Astrocyte (in vitro differentiated cells and primary cell): ENCODE results near the gene PCDHB3. TPM values are rescaled to one million over a fixed set of nuclear protein-coding genes. Genes with fewer than 3 reads are reported as not detected.
"Not testable (repeated sequence)": the region's sequence is repeated elsewhere in the genome, so short reads cannot be mapped to it uniquely, and the experiment has no call there.

Experiments
- DNase-seq: peaks from one replicate; pipeline ENCODE4 v3.0.0-alpha.2; 2010; ENCODE audit warnings: low read depth
- FAIRE-seq: peaks from 2 replicates; lab custom pipeline; 2011; peaks lifted over from hg19 to GRCh38; lab: Jason Lieb, UNC
- H2AFZ ChIP-seq: 2 replicates; pipeline ENCODE4 v1.6.0; 2012; ENCODE audit warnings: low read depth, low read length, inconsistent platforms
- H3K27ac ChIP-seq: 2 replicates; pipeline ENCODE4 v1.5.1; 2011; ENCODE audit warnings: low read depth, low read length, inconsistent platforms
- H3K27me3 ChIP-seq: 2 replicates; pipeline ENCODE4 v1.6.0; 2011; ENCODE audit warnings: low read length, inconsistent platforms; ENCODE audit not compliant: insufficient read depth
- H3K36me3 ChIP-seq: 2 replicates; pipeline ENCODE4 v1.5.1; 2011; ENCODE audit warnings: low read length, inconsistent platforms; ENCODE audit not compliant: insufficient read depth
- H3K4me1 ChIP-seq: 2 replicates; pipeline ENCODE4 v1.5.1; 2011; ENCODE audit warnings: low read length, inconsistent platforms; ENCODE audit not compliant: insufficient read depth
- H3K4me2 ChIP-seq: 2 replicates; pipeline ENCODE4 v1.6.0; 2012; ENCODE audit warnings: low read length, inconsistent platforms
- H3K4me3 ChIP-seq: 2 replicates; pipeline ENCODE4 v1.5.1; 2011; ENCODE audit warnings: low read depth, mild to moderate bottlenecking, low read length, inconsistent platforms; ENCODE audit not compliant: insufficient read depth
- H3K79me2 ChIP-seq: 2 replicates; pipeline ENCODE4 v1.6.0; 2012; ENCODE audit warnings: mild to moderate bottlenecking, low read length, inconsistent platforms; ENCODE audit not compliant: insufficient read depth
- H3K9ac ChIP-seq: 2 replicates; pipeline ENCODE4 v1.6.0; 2012; ENCODE audit warnings: mild to moderate bottlenecking, low read length, inconsistent platforms
- H3K9me3 ChIP-seq: 2 replicates; pipeline ENCODE4 v1.5.1; 2012; ENCODE audit warnings: low read depth, mild to moderate bottlenecking, low read length, inconsistent platforms; ENCODE audit not compliant: insufficient read depth
- H4K20me1 ChIP-seq: 2 replicates; pipeline ENCODE4 v1.6.0; 2012; ENCODE audit warnings: low read length, inconsistent platforms; ENCODE audit not compliant: insufficient read depth
- H3K27ac Mint-ChIP-seq: one replicate; pipeline ENCODE4 v1.8.0; 2021; ENCODE audit warnings: mild to moderate bottlenecking, mixed read lengths; ENCODE audit not compliant: unreplicated experiment
- H3K27me3 Mint-ChIP-seq: one replicate; pipeline ENCODE4 v1.8.0; 2021; ENCODE audit warnings: low read depth, mixed read lengths; ENCODE audit not compliant: unreplicated experiment
- H3K36me3 Mint-ChIP-seq: one replicate; pipeline ENCODE4 v1.8.0; 2021; ENCODE audit warnings: low read depth, mixed read lengths; ENCODE audit not compliant: unreplicated experiment
- H3K4me1 Mint-ChIP-seq: one replicate; pipeline ENCODE4 v1.8.0; 2021; ENCODE audit warnings: low read depth, mixed read lengths; ENCODE audit not compliant: unreplicated experiment
- H3K4me3 Mint-ChIP-seq: one replicate; pipeline ENCODE4 v1.8.0; 2021; ENCODE audit warnings: mild to moderate bottlenecking, moderate library complexity, mixed read lengths; ENCODE audit not compliant: unreplicated experiment
- H3K9me3 Mint-ChIP-seq: one replicate; pipeline ENCODE4 v1.8.0; 2021; ENCODE audit warnings: mild to moderate bottlenecking, mixed read lengths; ENCODE audit not compliant: unreplicated experiment
- EZH2 ChIP-seq: IDR thresholded peaks from 2 replicates; pipeline ENCODE4 v1.6.1; 2012; ENCODE audit warnings: mild to moderate bottlenecking, low read length, inconsistent platforms; ENCODE audit not compliant: insufficient read depth
- total RNA-seq: library from RNA; stranded (reverse); gene quantifications from 2 replicates; pipeline ENCODE4 v1.2.1, GENCODE V29; 2021
- TF ChIP-seq, protein P1 (sequence below): IDR thresholded peaks from 2 replicates; pipeline ENCODE4 v1.5.1; 2011; ENCODE audit warnings: low read depth, mild to moderate bottlenecking, inconsistent platforms, low read length, moderate library complexity; ENCODE audit not compliant: insufficient read depth

The PCDHB3 gene
- total RNA-seq, 1 donor from 2014 or later, result 3.6 TPM

DNA sequence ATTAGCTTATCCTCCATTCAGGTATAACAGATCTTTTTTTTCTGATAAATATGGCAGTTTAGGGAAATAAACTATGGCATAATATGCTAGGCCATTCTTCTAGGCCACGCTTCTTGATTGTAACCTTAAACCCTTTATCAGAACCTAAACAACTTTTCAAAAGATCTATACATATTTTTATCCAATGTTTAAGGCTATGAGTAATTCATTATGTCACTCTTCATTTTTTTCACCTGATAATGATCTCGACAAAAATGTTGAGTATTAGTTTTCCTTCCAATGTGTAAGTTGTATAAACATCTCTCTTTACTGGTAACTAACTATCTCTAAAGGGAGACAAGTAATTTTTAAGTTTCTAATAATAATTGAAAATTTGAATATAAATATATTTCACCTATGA lies 19.0 kb downstream of the PCDHB3 start:
- TF ChIP-seq EZH2, result no peak
- TF ChIP-seq, protein P1, sequence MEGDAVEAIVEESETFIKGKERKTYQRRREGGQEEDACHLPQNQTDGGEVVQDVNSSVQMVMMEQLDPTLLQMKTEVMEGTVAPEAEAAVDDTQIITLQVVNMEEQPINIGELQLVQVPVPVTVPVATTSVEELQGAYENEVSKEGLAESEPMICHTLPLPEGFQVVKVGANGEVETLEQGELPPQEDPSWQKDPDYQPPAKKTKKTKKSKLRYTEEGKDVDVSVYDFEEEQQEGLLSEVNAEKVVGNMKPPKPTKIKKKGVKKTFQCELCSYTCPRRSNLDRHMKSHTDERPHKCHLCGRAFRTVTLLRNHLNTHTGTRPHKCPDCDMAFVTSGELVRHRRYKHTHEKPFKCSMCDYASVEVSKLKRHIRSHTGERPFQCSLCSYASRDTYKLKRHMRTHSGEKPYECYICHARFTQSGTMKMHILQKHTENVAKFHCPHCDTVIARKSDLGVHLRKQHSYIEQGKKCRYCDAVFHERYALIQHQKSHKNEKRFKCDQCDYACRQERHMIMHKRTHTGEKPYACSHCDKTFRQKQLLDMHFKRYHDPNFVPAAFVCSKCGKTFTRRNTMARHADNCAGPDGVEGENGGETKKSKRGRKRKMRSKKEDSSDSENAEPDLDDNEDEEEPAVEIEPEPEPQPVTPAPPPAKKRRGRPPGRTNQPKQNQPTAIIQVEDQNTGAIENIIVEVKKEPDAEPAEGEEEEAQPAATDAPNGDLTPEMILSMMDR, result no peak
- H3K27me3 Mint-ChIP-seq, result no peaks in the 10 kb centered on the region
- Histone ChIP-seq H3K36me3 (no peaks in the 10 kb centered on the region), H3K4me2 (no peak overlapping the region), H3K27me3 (no peaks in the 10 kb centered on the region), H3K9me3 (peaks cover 6% of the 10 kb centered on the region), H3K9ac (no peak overlapping the region), H3K27ac (no peak overlapping the region), H3K79me2 (no peaks in the 10 kb centered on the region), H3K4me3 (no peak overlapping the region), H4K20me1 (no peaks in the 10 kb centered on the region), H2AFZ (no peak overlapping the region), H3K4me1 (no peaks in the 10 kb centered on the region)
- peaks cover 17% of the 10 kb centered on the region for H3K9me3 Mint-ChIP-seq
- peaks cover 20% of the 10 kb centered on the region for H3K36me3 Mint-ChIP-seq
- DNase-seq, result no peak
- no peak for FAIRE-seq
- no peak overlapping the region for H3K4me3 Mint-ChIP-seq
- no peaks in the 10 kb centered on the region for H3K4me1 Mint-ChIP-seq
- H3K27ac Mint-ChIP-seq, result no peak overlapping the region

DNA sequence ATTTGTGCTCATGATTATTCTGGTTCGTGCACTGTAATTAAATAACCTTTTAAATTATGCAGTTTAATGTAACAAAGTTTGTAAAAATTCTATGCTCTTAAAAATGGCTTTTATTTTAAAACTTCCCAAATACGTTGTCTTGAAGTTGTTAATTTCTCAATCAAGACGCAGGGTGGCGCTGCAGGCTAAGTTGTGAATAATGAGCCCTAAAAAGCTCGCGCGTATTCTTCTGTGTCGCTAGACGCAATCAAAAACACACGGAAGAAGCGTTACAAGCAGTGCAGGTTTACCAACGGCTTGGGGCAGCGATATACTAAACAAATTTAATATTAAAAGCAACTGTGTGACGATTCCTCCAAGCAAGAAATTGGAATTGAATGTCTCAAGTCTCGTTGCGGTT lies 21.3 kb downstream of the PCDHB3 start, which contains the start of gene PCDHB4:
TSS of gene PCDHB4 (plus strand) at position 256 of the 400 bp plus-strand sequence. CDS start 181 bp downstream, outside the sequence.
- Histone ChIP-seq H3K27ac (no peak within 1 kb of the TSS), H3K36me3 (no peaks in the 10 kb centered on the region), H3K4me1 (no peaks in the 10 kb centered on the region), H3K79me2 (no peaks in the 10 kb centered on the region), H2AFZ (no peak within 1 kb of the TSS), H3K9ac (no peak within 1 kb of the TSS), H3K9me3 (peaks cover 6% of the 10 kb centered on the region), H3K4me3 (no peak within 1 kb of the TSS), H4K20me1 (no peaks in the 10 kb centered on the region), H3K27me3 (no peaks in the 10 kb centered on the region), H3K4me2 (no peak within 1 kb of the TSS)
- Mint-ChIP-seq H3K27me3 (no peaks in the 10 kb centered on the region), H3K4me3 (no peak within 1 kb of the TSS), H3K9me3 (peaks cover 16% of the 10 kb centered on the region), H3K36me3 (peaks cover 19% of the 10 kb centered on the region), H3K27ac (no peak within 1 kb of the TSS), H3K4me1 (no peaks in the 10 kb centered on the region)
- FAIRE-seq (no peak), DNase-seq (no peak)
- TF ChIP-seq, protein P1, result no peak
- no peak for TF ChIP-seq EZH2

DNA sequence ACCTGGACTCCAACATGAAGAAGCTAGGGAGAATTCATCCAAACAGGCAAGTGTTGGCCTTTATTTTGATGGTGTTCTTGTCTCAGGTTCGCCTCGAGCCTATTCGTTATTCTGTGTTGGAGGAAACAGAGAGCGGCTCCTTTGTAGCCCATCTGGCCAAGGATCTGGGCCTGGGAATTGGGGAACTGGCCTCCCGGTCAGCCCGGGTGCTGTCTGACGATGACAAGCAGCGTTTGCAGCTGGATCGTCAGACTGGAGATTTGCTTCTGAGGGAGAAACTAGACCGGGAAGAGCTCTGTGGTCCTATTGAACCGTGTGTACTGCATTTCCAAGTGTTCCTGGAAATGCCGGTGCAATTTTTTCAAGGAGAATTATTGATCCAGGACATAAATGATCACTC lies 21.7 kb downstream of the PCDHB3 start:
- Histone ChIP-seq H3K79me2 (no peaks in the 10 kb centered on the region), H3K4me1 (no peaks in the 10 kb centered on the region), H3K9ac (no peak overlapping the region), H3K9me3 (peaks cover 6% of the 10 kb centered on the region), H4K20me1 (no peaks in the 10 kb centered on the region), H3K4me3 (no peak overlapping the region), H3K27me3 (no peaks in the 10 kb centered on the region), H3K4me2 (no peak overlapping the region), H3K27ac (no peak overlapping the region), H2AFZ (no peak overlapping the region), H3K36me3 (no peaks in the 10 kb centered on the region)
- H3K9me3 Mint-ChIP-seq, result peaks cover 13% of the 10 kb centered on the region
- no peaks in the 10 kb centered on the region for H3K27me3 Mint-ChIP-seq
- H3K36me3 Mint-ChIP-seq, result peaks cover 16% of the 10 kb centered on the region
- FAIRE-seq, result no peak
- H3K4me1 Mint-ChIP-seq, result no peaks in the 10 kb centered on the region
- H3K4me3 Mint-ChIP-seq, result no peak overlapping the region
- no peak for DNase-seq
- H3K27ac Mint-ChIP-seq, result no peak overlapping the region
- TF ChIP-seq EZH2, result no peak
- TF ChIP-seq, protein P1, result no peak

DNA sequence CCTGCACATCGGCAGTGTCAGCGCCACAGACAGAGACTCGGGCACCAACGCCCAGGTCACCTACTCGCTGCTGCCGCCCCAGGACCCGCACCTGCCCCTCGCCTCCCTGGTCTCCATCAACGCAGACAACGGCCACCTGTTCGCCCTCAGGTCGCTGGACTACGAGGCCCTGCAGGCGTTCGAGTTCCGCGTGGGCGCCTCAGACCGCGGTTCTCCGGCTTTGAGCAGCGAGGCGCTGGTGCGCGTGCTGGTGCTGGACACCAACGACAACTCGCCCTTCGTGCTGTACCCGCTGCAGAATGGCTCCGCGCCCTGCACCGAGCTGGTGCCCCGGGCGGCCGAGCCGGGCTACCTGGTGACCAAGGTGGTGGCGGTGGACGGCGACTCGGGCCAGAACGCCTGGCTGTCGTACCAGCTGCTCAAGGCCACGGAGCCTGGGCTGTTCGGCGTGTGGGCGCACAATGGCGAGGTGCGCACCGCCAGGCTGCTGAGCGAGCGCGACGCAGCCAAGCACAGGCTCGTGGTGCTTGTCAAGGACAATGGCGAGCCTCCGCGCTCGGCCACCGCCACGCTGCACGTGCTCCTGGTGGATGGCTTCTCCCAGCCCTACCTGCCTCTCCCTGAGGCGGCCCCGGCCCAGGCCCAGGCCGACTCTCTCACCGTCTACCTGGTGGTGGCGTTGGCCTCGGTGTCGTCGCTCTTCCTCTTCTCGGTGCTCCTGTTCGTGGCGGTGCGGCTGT lies 23.3 kb downstream of the PCDHB3 start:
- not testable (repeated sequence) for H3K4me3 Mint-ChIP-seq, H3K4me3 ChIP-seq, H3K27ac Mint-ChIP-seq, H3K36me3 ChIP-seq, H2AFZ ChIP-seq, H4K20me1 ChIP-seq, H3K27me3 ChIP-seq, H3K4me1 ChIP-seq, H3K27ac ChIP-seq, DNase-seq, H3K27me3 Mint-ChIP-seq, FAIRE-seq, H3K9me3 ChIP-seq, H3K79me2 ChIP-seq, H3K4me2 ChIP-seq, H3K9ac ChIP-seq, H3K4me1 Mint-ChIP-seq
- H3K36me3 Mint-ChIP-seq, result peaks cover 16% of the 10 kb centered on the region
- peaks cover 13% of the 10 kb centered on the region for H3K9me3 Mint-ChIP-seq
